ENCODE data around the gene ELMO1.

The ELMO1 gene

GRCh38 chr7:37265006-37265405, 183.7 kb downstream of the ELMO1 start:
- no peak overlapping the region for H3K27ac ChIP-seq
- no peak for DNase-seq (ENCODE audit: low spot score)
- CTCF ChIA-PET = no interaction called here
- TF ChIP-seq CTCF (conservative IDR thresholded peaks at IDR 0.05; ENCODE audit: low read depth) = no peak
- POLR2A ChIA-PET (ENCODE audit: low non-redundant PET) = no interaction called here

GRCh38 chr7:37262181-37262580, 186.5 kb downstream of the ELMO1 start:
- CTCF ChIA-PET = no interaction called here

GRCh38 chr7:37259319-37259821, 189.3 kb downstream of the ELMO1 start:
- ChIA-PET CTCF (no interaction called here), POLR2A (ENCODE audit: low non-redundant PET) (no interaction called here)
- TF ChIP-seq CTCF (conservative IDR thresholded peaks at IDR 0.05; ENCODE audit: low read depth) = no peak
- DNase-seq (ENCODE audit: low spot score) = no peak
- no peak overlapping the region for H3K27ac ChIP-seq

More at GRCh38 chr7:37262181-37262580, 186.5 kb downstream of the ELMO1 start:
- DNase-seq (ENCODE audit: low spot score) = no peak
- no peak overlapping the region for H3K27ac ChIP-seq
- POLR2A ChIA-PET (ENCODE audit: low non-redundant PET) = no interaction called here
- TF ChIP-seq CTCF (conservative IDR thresholded peaks at IDR 0.05; ENCODE audit: low read depth) = no peak

GRCh38 chr7:37256631-37257030, 192.0 kb downstream of the ELMO1 start:
- POLR2A ChIA-PET (ENCODE audit: low non-redundant PET) = no interaction called here

GRCh38 chr7:37255327-37255944, 193.2 kb downstream of the ELMO1 start:
- ChIA-PET CTCF (interaction anchor here (0.6 kb wide), 1 partner anchor 496 kb away, joined by 4 read pairs; no protein-coding TSS in a partner anchor), POLR2A (ENCODE audit: low non-redundant PET) (no interaction called here)
- H3K27ac ChIP-seq = no peak overlapping the region
- TF ChIP-seq CTCF (conservative IDR thresholded peaks at IDR 0.05; ENCODE audit: low read depth) = no peak
- DNase-seq (ENCODE audit: low spot score) = no peak

More at GRCh38 chr7:37256631-37257030, 192.0 kb downstream of the ELMO1 start:
- H3K27ac ChIP-seq = no peak overlapping the region
- no peak for TF ChIP-seq CTCF (conservative IDR thresholded peaks at IDR 0.05; ENCODE audit: low read depth)
- DNase-seq (ENCODE audit: low spot score) = no peak
- CTCF ChIA-PET = no interaction called here

GRCh38 chr7:37251222-37251621, 197.4 kb downstream of the ELMO1 start:
- no peak for TF ChIP-seq CTCF (conservative IDR thresholded peaks at IDR 0.05; ENCODE audit: low read depth)
- ChIA-PET POLR2A (ENCODE audit: low non-redundant PET) (no interaction called here), CTCF (no interaction called here)
- H3K27ac ChIP-seq = no peak overlapping the region
- DNase-seq (ENCODE audit: low spot score) = no peak
